OCI-M1 (cell line): ENCODE measurements around the gene MAP3K5.

Source experiments
- DNase-seq: peaks from one replicate; lab custom pipeline; 2025; lab: John Stamatoyannopoulos, UW

Gene MAP3K5

GRCh38 chr6:136749359-136749997, 42.8 kb downstream of the MAP3K5 start:
- DNase-seq: no peak

- DNase-seq: no peak
Observed at GRCh38 chr6:136747507-136747906, 44.8 kb downstream of the MAP3K5 start.

- DNase-seq: no peak
Observed at GRCh38 chr6:136745300-136745699, 47.0 kb downstream of the MAP3K5 start.

GRCh38 chr6:136744889-136745288, 47.4 kb downstream of the MAP3K5 start:
- DNase-seq: no peak

GRCh38 chr6:136742125-136742524, 50.2 kb downstream of the MAP3K5 start:
- no peak for DNase-seq

- DNase-seq: no peak
Observed at GRCh38 chr6:136740050-136740974, 52.0 kb downstream of the MAP3K5 start.

GRCh38 chr6:136739501-136739900, 52.8 kb downstream of the MAP3K5 start:
- DNase-seq: peak; percentile 29

DNA sequence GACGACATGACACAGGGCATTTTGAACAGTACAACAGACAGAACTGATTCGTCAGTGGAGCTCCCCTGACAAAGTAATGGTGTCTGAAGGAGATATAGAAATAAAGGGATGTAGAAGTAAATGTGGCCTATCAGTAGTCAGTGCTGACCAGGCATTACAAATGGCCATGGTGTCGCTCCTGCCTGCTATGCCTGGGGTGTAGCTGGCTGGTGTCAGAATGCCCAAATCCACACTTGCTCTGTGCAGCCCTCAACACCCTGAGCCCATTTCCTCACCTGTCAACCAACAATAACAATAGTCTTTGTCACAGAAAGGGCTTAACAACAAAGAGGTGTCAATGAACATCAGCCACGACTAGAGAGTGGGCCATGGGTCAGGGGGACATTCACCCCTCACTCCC, 53.2 kb downstream of the MAP3K5 start:
- DNase-seq: no peak

- no peak for DNase-seq
Observed at GRCh38 chr6:136738692-136739057, 53.6 kb downstream of the MAP3K5 start.

- DNase-seq: peak; percentile 79
Observed at GRCh38 chr6:136737871-136738691, 54.2 kb downstream of the MAP3K5 start.

GRCh38 chr6:136737374-136737844, 54.9 kb downstream of the MAP3K5 start:
- peak; percentile 82 for DNase-seq

DNA sequence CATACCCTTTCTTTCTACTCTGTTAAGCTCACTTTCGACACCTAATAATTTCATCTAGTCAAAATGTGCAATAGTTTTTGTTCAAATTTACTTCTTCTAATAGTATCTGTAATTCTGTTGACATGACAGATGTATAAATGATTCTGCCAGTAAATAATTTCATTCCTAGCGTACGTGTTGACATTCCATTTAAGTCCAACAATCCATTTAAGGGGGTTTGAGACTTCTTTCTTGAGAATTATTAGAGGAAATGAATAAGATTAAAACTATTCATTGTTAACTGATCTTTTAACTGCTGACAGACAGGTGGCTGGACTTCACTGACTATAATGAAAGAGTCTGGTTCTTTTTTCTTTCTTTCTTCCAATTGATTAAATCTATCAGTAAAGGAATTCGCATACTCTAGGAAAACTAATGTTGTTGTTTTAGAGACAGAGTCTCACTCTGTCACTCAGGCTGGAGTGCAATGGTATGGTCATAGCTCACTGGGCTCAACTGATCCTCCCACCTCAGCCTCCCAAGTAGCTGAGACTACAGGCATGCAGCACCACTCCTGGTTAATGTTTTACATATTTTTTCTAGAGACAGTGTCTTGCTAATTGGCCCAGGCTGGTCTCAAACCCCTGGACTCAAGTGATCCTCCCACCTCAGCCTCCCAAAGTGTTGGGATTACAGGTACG, 55.9 kb downstream of the MAP3K5 start:
- DNase-seq: peak; percentile 36

DNA sequence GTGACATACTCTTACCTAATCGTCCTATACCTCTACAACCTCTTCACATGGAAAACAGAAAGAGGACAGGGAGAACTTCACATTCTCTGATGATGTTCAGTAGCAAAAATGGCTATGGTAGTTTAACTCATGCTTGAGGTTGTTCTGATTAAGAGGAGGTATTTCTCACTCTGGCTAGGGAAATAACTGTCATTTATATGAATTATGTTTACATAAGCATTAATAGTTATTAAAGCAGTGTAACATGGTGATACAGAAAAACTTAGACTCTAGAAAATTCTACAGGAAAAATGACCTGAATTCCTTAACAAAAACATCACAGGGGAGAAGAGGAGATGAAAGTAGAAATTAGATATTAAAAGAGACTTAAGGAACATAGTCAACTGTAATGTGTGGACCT, 57.3 kb downstream of the MAP3K5 start:
- DNase-seq: no peak

- no peak for DNase-seq
Observed at GRCh38 chr6:136732889-136733288, 59.4 kb downstream of the MAP3K5 start.

DNA sequence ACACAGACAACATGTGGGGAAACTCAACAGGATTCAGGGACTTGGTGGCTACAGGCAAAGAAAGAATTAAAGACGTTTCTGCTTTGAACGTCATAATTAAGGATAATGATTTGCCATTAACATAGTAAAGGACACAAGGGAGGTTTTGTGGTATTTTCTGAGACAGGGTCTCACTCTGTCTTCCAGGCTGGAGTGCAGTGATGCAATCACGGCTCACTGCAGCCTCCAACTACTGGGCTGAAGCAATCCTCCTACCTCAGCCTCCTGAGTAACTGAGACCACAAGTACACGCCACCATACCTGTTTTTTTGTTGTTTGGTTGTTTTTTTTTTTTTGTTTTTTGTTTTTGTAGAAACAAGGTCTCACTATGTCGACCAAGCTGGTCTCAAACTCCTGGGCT, 62.4 kb downstream of the MAP3K5 start:
- no peak for DNase-seq

- no peak for DNase-seq
Observed at GRCh38 chr6:136728976-136729515, 63.2 kb downstream of the MAP3K5 start.

DNA sequence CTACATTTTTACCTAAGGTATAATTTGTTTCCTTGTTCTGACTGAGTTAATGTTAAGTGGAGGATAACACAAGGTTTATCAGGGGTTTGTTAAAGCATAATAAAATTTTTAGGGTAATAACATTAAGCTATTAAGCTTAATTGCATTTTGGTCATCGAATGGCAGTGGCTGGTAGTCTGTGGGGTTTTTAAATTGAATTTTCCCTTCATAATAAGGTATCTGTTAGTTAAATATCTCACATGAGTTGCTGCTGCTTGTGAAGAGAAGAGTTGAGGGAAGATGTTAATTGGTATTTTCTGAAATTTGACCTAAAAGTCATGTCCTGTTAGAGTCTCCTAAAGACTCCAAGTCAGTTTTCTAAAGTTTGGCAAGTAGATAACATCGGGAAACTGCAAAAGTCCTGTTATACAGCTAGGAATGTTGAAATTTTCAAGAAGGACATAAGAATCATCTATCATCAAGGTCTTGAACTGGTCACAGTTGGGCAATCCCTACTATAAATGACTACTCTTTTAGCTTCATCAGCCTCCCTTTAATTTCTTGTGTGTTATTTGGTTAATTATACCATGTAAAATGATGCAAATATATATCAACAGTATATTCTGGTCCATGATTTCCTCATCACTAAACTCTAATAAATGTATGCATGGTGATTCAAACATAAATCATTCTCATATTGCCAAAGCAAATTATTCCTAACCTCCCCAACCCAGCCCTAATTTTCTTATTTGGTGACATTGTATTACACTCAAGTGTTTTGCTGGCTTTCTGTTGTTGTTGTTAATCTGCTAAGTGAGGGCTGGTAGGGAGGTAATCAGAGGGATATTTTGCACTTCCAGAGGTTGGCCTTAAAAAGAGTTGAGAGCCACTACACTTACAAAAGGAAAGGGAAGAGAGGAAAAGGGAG, 64.0 kb downstream of the MAP3K5 start:
- no peak for DNase-seq

DNA sequence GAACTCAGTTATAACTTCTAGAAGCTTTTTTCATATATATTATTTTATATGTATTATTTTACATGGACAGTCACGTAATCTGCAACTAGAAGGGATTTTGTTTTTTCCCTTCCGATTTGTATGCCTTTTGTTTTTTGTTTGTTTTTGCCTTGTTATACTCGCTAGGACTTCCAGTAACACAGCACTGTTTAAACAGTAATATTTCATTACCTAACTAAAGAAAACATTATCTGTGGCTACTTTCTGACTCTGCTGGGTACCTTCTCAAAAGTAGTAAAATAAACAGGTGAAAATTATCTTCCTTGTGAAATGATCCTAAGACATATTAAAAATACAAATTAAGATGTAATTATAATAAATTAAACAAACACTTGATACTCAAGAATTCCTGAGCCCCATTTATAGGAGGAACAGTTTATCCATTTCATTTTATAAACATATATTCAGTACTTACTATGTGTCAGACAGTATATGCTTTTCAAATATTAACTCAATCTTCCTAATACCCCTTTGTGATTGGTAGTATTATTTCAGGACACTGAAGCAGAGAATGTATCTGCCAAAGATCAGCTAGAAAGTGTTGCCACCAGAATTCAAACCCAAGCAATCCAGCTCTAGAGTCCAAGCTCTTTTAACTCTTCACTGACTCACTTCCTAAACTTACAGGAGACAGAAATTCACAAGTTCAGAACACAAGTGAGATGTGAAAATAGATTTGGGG, 65.3 kb downstream of the MAP3K5 start:
- DNase-seq: no peak

GRCh38 chr6:136725124-136725523, 67.2 kb downstream of the MAP3K5 start:
- no peak for DNase-seq

DNA sequence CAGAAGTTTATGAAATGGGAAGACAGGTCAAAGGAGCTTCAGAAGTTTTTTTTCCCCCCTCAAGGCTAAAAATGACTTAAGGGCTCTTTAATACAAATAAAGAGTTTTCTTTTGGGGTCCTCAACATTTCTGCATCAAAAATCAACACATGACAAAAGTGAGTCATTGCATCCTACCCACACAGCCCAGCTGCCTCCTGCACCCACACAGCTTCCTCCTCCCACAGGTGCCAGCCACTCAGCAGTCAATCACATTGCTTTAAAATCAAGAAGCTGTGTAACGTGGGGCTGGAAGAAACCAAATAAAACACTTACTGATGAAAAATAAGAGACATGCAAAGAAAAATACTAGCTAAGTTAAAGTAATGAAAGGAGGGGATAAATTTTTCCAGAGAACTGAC, 68.5 kb downstream of the MAP3K5 start:
- DNase-seq: peak; percentile 30
